Activated T-cell treated with anti-CD3 and anti-CD28 coated beads, Interleukin-2, amount 50 U/mL, for 4 hours (primary cell): ENCODE results near the gene FHOD3. TPM values are rescaled to one million over a fixed set of nuclear protein-coding genes. Genes with fewer than 3 reads are reported as not detected.

ENCODE experiments used
- ATAC-seq, 2 donors: fragments of 200-7000 bp; cut with Tn5 transposase; one replicate each; pipeline ENCODE4 v1.10.0; 2021
- DNase-seq: peaks from one replicate; pipeline ENCODE4 v3.0.0-alpha.2; 2020
- H3K27me3 Mint-ChIP-seq: one replicate; pipeline ENCODE4 v1.8.0; 2021; ENCODE audit warnings: low read depth, mixed read lengths
- H3K36me3 Mint-ChIP-seq: one replicate; pipeline ENCODE4 v1.8.0; 2022; ENCODE audit warnings: mixed read lengths; ENCODE audit not compliant: insufficient read depth
- H3K4me1 Mint-ChIP-seq: one replicate; pipeline ENCODE4 v1.8.0; 2021; ENCODE audit warnings: low read depth, mixed read lengths
- H3K4me3 Mint-ChIP-seq: one replicate; pipeline ENCODE4 v1.8.0; 2021; ENCODE audit warnings: mild to moderate bottlenecking, moderate library complexity, mixed read lengths
- H3K9me3 Mint-ChIP-seq: one replicate; pipeline ENCODE4 v1.8.0; 2021; ENCODE audit warnings: mixed read lengths
- total RNA-seq, 3 donors: library from RNA; stranded (reverse); gene quantifications; one replicate each; pipeline ENCODE4 v1.2.1, GENCODE V29; 2021

FHOD3 gene
- total RNA-seq, 3 donors from 2014 or later, result 0.13 TPM; not detected in 2

DNA sequence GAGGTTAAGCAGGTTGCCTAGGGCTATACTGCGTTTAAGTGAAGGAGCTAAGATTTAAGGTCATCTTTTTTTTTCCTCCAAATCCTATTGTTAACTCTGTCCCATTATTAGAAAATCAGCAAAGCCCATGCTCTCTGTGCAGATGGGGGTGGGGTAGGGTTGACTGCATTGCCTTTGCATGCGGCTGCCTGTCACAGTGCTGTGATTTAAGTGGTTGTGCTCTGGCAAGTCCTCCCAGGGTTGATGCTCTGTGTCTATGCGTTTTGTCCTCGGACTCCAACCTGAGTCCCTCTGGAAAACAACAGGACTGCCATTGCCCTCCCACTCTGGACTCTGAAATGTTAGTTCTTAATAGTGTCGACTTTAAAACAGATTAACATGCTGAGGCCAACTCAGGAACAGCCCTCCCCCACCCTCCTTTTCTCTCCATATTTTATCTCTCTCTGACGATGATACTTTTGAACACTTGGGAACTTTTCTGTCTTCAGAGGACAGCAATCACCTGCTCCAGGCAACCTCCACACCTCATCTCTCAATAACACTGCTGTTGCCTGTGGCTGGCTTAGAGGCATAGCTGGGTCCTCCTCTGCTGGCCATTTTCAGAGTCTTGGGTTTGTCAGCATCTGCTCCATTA, 5.8 kb downstream of the FHOD3 start:
- DNase-seq (no peak), ATAC-seq (no peak)
- Mint-ChIP-seq H3K4me1 (peaks cover 1% of the 10 kb centered on the region), H3K36me3 (no peaks in the 10 kb centered on the region), H3K4me3 (no peak overlapping the region), H3K27me3 (peaks cover 60% of the 10 kb centered on the region), H3K9me3 (no peaks in the 10 kb centered on the region)

DNA sequence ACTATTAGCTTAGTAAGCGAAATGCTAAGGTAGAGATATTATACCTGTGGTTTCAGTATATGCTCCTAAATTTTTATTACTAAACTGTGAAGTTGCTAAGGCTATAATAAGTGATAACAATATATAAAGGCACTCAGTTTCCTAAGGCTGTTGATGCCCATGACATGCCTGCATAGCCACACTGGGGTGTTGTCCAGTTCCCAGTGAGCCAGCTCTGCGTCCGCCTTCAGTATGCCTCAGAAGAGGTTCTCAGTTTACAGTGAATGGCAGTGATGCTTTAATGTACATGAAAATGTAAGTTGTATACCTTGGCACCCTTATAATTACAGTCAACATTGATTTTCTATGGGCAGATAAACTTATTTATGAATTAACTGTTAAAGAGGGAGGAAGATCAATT, 7.2 kb downstream of the FHOD3 start:
- ATAC-seq (no peak), DNase-seq (no peak)
- no peak overlapping the region for H3K4me3 Mint-ChIP-seq
- no peaks in the 10 kb centered on the region for H3K9me3 Mint-ChIP-seq
- no peaks in the 10 kb centered on the region for H3K36me3 Mint-ChIP-seq
- H3K27me3 Mint-ChIP-seq, result peaks cover 54% of the 10 kb centered on the region
- H3K4me1 Mint-ChIP-seq, result no peaks in the 10 kb centered on the region

DNA sequence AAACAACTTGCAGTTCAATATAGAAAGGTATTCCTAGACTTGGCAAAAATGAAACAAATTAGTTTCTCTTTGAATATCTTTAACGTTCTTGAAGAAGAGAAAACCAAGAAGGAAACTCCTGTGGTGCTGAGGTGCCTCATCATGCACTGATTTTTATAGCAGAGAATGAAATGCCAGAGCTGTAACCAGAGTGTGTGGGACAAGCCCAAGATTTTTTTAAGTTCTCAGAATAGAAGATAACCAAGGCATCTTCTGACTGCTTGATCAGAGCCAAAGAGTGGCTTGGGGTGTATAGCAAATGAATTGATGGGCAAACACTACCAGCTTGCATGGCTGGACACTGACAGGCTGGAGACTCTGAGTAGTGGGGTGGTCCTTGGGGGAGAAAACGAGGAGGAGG, 7.9 kb downstream of the FHOD3 start:
- Mint-ChIP-seq H3K9me3 (no peaks in the 10 kb centered on the region), H3K4me3 (no peak overlapping the region), H3K36me3 (no peaks in the 10 kb centered on the region), H3K27me3 (peaks cover 49% of the 10 kb centered on the region), H3K4me1 (no peaks in the 10 kb centered on the region)
- ATAC-seq (no peak), DNase-seq (no peak)

DNA sequence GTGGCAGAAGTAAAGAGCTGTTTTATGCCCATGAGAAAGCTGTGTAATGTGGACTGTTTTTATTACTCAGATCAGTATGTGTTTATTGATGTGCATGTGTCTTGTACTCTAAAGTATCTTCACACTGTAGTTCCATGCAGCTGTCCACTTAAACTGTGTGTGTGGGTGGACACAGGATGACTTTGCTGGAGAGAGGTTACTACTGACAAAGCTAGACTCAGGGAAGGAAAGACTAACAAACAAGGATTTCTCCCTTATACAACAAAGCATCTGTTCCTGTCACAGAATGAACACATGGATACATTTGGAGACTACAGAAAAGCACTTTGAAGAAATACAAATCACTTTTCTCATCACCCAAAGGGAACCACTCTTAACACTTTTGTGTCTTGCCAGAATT, 10.0 kb downstream of the FHOD3 start:
- no peak overlapping the region for H3K4me3 Mint-ChIP-seq
- H3K9me3 Mint-ChIP-seq, result no peaks in the 10 kb centered on the region
- ATAC-seq (no peak), DNase-seq (no peak)
- no peaks in the 10 kb centered on the region for H3K4me1 Mint-ChIP-seq
- H3K27me3 Mint-ChIP-seq, result peaks cover 33% of the 10 kb centered on the region
- H3K36me3 Mint-ChIP-seq, result no peaks in the 10 kb centered on the region

DNA sequence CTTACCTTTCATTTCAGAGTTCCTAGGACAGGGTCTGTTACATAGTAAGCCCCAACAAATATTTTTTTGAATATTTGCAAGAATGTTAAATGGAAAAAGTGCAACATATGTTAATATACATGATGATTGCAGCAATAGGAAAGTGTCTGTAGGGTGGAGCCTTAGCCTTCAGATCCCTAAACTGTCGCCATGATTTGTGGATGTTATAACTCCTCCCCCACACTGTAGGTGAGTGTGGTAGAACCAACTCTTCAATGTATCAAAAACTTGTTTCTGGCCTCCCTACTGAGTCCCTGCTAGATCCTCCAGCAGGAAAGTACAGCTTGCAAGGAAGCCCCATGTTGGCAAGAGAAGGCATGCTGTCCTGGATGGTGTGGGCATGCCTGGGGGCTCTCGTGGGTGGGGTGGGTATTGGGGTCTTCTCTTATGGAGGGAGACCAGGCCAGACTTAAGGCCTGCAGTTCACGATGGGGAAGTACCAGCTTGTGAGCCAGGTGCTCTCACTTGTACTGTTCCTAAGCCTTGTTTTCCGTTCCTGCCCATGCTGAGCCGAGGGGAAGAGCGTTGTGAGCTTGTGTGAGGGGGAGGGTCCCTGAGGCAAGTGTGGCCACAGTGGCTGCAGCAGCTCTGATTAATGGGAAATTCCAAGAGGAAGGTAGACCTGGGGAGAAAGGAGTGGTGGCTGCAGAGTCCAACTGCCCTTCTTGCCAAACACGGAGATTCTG, 11.4 kb downstream of the FHOD3 start:
- H3K4me3 Mint-ChIP-seq, result no peak overlapping the region
- no peak for DNase-seq
- H3K36me3 Mint-ChIP-seq, result no peaks in the 10 kb centered on the region
- H3K4me1 Mint-ChIP-seq, result no peaks in the 10 kb centered on the region
- H3K9me3 Mint-ChIP-seq, result no peaks in the 10 kb centered on the region
- ATAC-seq, result no peak
- H3K27me3 Mint-ChIP-seq, result peaks cover 29% of the 10 kb centered on the region

DNA sequence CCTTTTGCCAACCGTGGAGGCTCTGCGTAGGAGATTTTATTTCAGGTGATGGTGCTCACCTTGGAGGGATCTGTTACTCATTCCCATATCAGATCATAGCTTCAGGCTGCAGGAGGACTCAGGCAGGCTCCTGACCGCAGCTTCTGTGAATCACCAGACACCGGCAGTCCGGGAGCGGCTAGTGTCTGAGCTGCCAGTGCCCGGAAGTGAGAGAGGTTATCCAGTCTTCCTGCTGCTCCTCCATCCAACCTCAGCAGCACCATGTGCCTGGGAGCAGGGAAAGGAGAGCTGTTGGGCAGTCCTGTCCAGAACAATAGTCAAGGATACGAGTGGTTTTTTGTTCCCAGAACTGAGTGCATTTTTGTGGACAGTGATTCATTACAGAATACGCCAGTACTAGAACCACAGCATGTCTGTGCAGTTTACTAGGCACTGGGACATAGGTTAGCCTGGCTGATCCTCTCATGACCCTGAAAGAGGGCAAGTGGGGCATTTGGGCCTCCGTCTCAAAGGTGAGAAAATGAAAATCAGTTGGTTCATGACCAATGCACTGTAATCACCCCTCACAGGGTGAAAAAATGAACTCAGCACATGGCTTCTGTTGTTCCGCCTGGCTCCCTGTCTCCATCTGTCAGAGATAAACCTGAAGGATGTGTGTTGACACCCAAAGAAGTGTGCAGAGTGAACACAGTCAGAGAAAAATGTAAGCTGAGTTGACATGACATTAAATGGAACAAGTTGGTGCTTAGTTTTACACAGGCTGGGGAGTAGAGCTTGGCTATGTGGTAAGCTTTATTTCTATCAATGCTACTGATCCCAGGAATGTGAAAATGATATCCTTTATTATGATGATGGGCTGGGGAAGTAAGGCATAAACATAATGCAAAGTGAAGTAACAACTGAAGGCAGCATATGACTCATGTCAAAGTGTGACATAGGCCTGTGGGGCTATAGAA, 12.2 kb downstream of the FHOD3 start:
- Mint-ChIP-seq H3K4me3 (no peak overlapping the region), H3K27me3 (peaks cover 34% of the 10 kb centered on the region), H3K9me3 (no peaks in the 10 kb centered on the region), H3K36me3 (no peaks in the 10 kb centered on the region), H3K4me1 (no peaks in the 10 kb centered on the region)
- DNase-seq (no peak), ATAC-seq (no peak)

DNA sequence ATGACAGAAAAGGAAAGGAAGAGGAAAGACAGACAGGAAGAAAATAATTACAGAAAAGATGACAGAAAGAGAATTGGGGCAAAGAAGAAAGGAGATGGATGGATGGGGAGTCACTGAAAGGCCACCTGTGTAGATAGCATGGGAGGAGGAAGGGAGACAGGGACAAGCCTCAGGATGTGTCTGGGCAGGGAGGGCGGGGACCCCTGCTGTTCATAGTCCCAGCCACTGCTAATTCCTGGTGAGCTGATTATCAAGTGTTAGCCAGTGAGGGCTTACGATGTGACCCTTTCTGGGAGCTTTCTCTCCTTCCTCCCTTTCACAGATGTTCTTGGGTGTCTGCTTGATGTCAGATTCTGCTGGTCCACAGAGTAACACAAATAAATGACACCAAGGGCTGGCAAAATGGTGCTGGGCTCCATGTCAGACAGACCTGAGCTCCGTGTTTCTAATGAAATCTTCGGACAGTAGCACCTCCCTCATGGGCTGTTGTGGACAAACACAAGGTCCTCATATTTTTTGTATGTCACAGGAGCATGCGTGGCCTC, 13.6 kb downstream of the FHOD3 start:
- H3K36me3 Mint-ChIP-seq, result no peaks in the 10 kb centered on the region
- DNase-seq (no peak), ATAC-seq (no peak)
- no peak overlapping the region for H3K4me3 Mint-ChIP-seq
- H3K27me3 Mint-ChIP-seq, result peaks cover 31% of the 10 kb centered on the region
- H3K4me1 Mint-ChIP-seq, result no peaks in the 10 kb centered on the region
- H3K9me3 Mint-ChIP-seq, result no peaks in the 10 kb centered on the region

DNA sequence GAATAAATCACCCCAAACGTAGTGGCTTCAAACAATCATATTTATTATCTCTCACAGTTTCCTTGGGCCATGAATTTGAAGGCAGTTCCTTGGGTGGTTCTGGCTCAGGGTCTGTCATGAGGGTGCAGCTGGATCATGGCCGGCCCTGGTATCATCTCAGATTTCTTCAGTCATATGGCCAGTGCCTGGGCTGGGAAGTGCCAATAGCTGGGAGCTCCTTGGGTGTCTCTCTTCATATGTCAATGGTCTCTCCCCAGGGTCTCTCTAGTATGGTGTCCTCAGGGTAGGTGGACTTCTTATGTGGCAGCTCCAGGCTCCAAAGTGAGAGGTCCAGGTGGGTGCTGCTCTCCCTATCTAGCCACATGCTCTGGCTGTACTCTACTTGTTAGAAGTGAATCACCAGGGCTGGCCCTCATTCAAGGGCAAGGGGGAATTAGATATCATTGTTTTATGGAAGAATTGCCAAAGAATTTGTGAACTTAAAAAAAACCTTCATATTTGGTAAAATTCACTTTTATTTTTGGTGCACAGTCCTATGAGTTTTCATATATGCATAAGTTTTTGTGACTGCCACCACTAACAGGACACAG, 15.4 kb downstream of the FHOD3 start:
- ATAC-seq, result no peak
- Mint-ChIP-seq H3K27me3 (peaks cover 22% of the 10 kb centered on the region), H3K4me3 (no peak overlapping the region), H3K4me1 (no peaks in the 10 kb centered on the region), H3K36me3 (no peaks in the 10 kb centered on the region), H3K9me3 (no peaks in the 10 kb centered on the region)
- no peak for DNase-seq

DNA sequence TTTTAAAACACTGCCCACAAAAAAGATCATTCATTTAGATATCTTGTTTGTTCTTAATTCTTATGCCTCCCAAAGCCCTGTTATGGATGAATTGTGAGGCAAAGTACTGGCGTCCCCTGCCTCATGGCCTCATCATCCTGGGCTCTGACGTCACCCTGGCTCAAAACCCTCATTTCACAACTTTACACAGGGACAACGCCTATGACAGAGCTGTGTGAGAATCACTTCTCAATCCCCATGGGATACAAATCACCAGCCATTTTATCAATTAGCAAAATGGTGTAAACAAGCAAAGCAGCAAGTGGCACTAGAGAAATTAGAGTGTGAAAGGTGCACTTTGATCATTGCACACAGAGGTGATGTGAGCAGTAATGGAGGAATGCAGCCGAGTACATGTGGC, 16.6 kb downstream of the FHOD3 start:
- no peaks in the 10 kb centered on the region for H3K9me3 Mint-ChIP-seq
- DNase-seq, result no peak
- H3K4me1 Mint-ChIP-seq, result no peaks in the 10 kb centered on the region
- peaks cover 16% of the 10 kb centered on the region for H3K27me3 Mint-ChIP-seq
- no peaks in the 10 kb centered on the region for H3K36me3 Mint-ChIP-seq
- ATAC-seq, result no peak
- no peak overlapping the region for H3K4me3 Mint-ChIP-seq

DNA sequence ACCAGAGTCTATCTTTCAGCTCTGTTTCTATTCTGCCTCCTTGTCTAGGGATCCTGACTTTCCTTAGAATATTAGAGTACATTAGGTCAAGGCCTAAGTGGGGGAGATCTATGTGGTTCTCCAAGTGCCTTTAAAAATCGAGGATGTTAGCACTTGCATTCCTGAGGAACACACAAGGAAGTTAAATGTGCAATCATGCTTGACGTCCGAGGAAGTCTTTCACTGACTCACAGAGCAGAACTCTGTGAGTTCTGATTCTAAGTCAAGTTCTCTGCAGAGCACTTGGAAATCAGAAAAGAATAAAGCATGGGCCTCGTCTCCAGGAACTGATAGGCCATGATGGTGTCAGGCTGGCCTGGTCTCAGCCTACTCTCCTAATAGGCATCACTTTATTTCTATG, 17.2 kb downstream of the FHOD3 start:
- no peak for ATAC-seq

DNA sequence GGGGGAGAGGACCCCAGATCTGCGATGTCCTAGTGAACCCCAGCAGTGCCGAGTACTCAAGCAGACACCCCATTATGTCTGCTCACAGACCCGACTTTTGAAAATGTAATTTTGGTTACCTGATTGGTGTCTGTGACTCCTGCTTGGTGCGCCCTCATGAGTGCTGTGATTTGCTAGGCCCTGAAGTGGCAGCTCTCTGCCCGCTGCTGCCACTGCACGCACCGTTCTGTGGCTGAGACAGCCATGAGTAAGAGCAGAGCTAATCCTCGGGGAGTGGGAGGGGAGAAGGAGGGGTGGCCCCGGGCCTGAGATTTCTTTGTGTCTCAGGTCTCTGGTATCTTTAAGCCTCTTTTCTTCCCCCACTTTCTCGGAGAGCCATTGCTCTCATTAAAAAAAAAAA, 18.2 kb downstream of the FHOD3 start:
- Mint-ChIP-seq H3K9me3 (no peaks in the 10 kb centered on the region), H3K4me1 (no peaks in the 10 kb centered on the region), H3K4me3 (no peak overlapping the region), H3K27me3 (peaks cover 16% of the 10 kb centered on the region), H3K36me3 (no peaks in the 10 kb centered on the region)
- ATAC-seq (no peak), DNase-seq (no peak)

More for the DNA sequence above, 17.2 kb downstream of the FHOD3 start:
- H3K36me3 Mint-ChIP-seq, result no peaks in the 10 kb centered on the region
- DNase-seq, result no peak
- peaks cover 19% of the 10 kb centered on the region for H3K27me3 Mint-ChIP-seq
- H3K4me1 Mint-ChIP-seq, result no peaks in the 10 kb centered on the region
- H3K9me3 Mint-ChIP-seq, result no peaks in the 10 kb centered on the region
- H3K4me3 Mint-ChIP-seq, result no peak overlapping the region

DNA sequence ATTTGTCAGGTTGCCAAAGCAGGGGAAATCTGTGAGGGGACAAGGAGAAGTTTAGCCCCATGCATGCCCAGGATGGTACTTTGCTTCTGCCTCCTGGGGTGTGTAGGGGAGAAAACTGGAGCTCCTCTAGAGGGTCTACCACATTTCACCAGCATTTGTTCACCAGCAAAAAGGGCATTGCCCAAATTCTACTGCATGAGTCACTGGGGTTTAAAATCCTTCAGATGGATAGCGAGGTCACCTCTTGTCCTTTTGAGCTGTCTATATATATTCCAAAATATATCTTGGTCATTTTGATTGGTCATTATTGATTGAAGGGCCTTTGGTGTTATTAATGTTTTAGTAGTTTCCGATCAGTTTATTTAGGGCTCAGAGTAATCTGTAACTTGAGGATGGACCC, 18.7 kb downstream of the FHOD3 start:
- Mint-ChIP-seq H3K4me3 (no peak overlapping the region), H3K36me3 (no peaks in the 10 kb centered on the region), H3K4me1 (no peaks in the 10 kb centered on the region), H3K27me3 (peaks cover 15% of the 10 kb centered on the region), H3K9me3 (no peaks in the 10 kb centered on the region)
- DNase-seq (no peak), ATAC-seq (no peak)

DNA sequence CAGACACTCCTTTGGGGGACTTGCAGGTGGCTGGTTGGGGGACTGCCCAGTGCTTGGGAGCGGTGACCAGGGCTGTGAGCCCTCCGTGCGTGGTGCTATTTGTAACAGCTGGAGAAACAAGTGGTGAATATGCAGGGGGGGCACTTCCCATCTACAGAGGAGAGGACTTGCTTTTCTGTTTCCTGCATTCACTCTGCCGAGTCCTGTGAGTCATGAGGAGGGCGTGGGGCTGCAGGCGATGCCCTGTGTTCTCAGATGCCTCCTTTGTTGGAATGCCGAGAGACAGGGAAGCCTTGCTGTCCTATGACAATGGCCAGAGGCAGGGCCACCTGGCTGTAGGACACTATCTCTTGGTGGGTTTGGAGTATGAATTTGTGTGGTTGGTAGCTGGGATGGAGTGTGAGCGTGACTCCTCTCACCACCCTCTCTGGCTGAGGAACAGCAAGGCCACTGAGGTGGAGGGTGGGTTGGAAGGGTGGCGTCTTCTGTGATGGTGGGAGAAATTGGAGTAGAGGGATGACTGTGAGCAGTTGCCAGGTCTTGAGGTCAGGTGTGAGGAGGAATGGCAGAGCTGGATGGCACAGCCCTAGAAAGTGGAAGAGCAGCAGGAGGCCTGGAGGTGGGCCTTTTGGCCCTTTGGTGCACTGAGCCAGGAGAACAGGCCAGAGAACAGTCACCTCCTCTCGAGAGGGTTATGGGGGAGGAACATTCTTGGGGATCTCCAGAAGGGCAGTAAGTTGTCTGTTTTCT, 24.3 kb downstream of the FHOD3 start:
- DNase-seq, result no peak
- no peak for ATAC-seq
- no peaks in the 10 kb centered on the region for H3K9me3 Mint-ChIP-seq
- no peak overlapping the region for H3K4me3 Mint-ChIP-seq
- no peaks in the 10 kb centered on the region for H3K36me3 Mint-ChIP-seq
- H3K27me3 Mint-ChIP-seq, result peaks cover 22% of the 10 kb centered on the region
- no peaks in the 10 kb centered on the region for H3K4me1 Mint-ChIP-seq

DNA sequence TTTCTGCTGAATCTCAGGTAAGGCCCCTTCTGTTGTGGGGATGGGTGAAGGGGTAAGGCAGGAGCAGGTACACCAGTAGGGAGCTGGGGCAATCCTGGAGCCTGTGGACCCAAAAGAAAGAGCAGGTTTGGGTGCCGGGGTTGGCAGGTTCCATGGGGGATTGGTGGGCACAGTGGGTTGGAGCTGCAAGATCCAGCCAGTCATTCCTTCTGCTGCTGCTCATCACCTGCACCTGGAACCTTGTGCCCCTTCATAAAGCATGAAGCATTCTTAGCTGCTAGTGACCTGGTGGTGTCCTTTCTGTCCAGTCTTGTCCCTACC, 24.9 kb downstream of the FHOD3 start:
- H3K4me1 Mint-ChIP-seq, result no peaks in the 10 kb centered on the region
- no peak for DNase-seq
- ATAC-seq, result no peak
- H3K9me3 Mint-ChIP-seq, result no peaks in the 10 kb centered on the region
- H3K36me3 Mint-ChIP-seq, result no peaks in the 10 kb centered on the region
- no peak overlapping the region for H3K4me3 Mint-ChIP-seq
- H3K27me3 Mint-ChIP-seq, result peaks cover 22% of the 10 kb centered on the region
